SW480 (cell line): ENCODE results near the gene FBXO39.
"Not testable (repeated sequence)": the region's sequence is repeated elsewhere in the genome, so short reads cannot be mapped to it uniquely, and the experiment has no call there.

Source experiments
- DNase-seq: peaks from one replicate; pipeline ENCODE4 v3.0.0-alpha.2; 2016; ENCODE audit warnings: low spot score

FBXO39 gene

DNA sequence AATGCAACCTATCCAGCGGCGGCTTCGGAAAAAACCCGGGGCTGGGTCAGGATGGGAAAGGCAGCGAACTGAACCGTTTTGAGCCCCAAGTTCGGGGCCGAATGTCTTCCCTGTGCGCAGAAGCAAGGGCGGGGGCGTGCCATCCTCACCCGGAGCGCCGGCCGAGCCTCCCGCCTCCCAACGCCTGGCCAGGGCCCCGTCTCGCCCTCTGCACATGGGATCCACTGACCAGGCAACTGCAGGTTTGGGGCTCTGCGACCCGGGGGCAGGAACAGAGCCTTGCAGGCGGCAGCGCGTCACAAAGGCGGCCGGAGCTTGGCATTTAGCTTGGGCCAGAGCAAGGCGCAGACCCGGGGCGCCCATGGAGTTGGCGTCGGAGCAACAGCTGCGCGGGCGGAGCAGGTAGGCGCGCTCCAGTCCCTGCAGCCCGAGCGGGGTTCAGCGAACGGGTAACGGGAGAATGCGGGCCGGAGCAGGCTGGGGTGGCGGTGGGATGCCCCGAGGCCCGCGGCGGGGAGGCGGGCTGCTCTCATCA is at the start of gene FBXO39:
TSS of gene FBXO39 (plus strand) at position 345 of the 535 bp plus-strand sequence. CDS start 3,654 bp downstream, outside the sequence.
- no peak for DNase-seq

DNA sequence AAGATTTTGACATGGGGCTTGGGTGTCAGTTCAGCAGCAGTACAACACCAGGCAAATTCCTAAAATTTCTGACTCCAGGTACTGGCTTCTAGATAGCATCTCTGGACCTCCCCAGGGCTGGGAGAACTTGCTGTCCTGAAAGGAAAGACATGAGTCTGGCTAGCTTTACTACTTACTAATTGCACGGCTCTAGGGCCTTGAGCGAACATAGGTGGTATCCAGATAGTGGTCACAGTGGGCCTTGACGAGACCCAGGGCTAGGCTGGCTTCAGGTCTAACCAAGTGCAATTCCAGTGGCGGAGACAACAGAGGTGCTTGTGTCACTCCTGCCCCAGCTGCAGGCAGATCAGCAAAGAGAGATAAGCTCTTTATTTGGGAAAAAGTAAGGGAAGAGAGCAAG is 46.5 kb upstream of the FBXO39 start:
- no peak for DNase-seq

DNA sequence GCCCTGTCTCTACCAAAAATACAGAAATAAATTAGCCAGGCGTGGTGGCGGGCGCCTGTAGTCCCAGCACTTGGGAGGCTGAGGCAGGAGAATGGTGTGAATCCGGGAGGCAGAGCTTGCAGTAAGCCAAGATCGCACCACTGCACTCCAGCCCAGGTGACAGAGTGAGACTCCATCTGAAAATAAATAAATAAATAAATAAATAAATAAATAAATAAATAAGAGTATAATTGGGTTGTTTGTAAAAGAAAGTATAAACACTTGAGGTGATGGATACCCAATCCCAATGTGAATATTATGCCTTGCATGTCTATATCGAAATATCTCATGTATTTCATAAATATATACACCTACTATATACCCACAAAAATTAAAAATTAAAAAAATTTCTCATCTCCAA is 29.4 kb upstream of the FBXO39 start:
- DNase-seq, result not testable (repeated sequence)

DNA sequence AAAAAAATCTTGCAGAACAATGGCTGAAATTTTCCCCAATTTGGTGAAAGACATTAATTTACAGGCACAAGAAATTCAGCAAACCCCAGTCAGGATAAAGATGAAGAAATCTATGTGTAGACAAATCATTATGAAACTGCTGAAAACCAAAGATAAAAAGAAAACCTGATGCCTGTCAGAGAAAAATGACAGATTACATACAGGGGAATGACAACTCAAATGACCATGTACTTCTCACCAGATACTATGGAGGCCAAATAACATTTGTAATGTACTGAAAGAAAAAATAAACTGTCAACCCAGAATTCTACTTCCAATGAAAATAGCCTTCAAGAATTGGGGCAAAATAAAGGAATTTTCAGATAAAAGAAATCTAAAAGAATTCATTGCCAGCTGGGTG is 27.4 kb upstream of the FBXO39 start:
- DNase-seq, result no peak

DNA sequence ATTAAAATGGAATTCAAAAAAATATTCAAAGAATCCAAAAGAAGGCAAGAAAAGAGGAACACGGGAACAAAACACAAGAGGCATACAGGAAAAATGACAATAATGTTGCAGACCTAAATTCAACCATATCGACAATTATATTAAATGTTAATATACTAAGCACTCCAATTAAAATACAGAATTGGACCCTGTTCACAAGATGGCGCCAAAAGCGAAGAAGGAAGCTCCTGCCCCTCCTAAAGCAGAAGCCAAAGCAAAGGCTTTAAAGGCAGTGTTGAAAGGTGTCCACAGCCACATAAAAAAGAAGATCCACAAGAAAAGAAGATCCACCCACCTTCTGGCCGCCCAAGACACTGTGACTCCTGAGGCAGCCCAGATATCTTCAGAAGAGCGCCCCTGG is 26.5 kb upstream of the FBXO39 start:
- DNase-seq, result peak; percentile 18

DNA sequence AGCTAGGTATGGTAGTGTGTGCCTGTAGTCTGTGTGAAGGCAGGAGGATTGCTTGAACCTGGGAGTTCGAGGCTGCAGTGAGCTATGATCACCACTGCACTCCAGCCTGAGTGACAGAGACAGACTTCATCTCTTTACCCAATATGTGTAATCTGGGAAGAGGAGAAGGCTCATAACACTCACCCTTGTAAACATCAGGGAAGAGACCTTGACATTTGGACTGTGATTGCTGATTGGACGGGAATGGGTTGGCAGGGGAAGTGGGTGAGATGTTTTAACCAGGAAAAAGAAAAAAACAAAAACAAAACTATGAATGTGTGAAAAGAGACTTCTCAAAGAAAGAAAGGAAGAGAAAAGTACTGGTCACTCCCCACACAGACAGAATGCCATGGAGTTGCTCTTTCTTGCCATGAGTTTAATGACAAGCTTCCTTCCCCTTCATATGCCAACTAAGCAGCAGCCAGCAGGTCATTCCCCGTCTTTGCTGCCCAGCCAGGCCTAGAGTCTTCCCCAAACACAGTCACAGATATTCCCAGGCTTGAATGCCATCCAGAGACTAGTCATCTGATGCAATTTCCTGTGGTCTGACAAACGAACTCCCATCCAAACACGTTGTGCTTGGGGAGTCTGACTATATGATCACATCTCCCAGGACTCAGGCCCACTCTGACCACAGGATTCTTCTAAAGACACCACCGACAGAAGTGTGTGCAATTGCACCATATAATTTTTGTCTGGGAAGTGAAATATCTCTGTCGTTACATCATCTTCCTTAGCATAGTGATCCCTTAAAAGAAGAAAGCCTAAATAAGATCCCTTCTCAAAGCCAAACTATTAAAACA is 23.7 kb upstream of the FBXO39 start:
- DNase-seq, result peak; percentile 99

DNA sequence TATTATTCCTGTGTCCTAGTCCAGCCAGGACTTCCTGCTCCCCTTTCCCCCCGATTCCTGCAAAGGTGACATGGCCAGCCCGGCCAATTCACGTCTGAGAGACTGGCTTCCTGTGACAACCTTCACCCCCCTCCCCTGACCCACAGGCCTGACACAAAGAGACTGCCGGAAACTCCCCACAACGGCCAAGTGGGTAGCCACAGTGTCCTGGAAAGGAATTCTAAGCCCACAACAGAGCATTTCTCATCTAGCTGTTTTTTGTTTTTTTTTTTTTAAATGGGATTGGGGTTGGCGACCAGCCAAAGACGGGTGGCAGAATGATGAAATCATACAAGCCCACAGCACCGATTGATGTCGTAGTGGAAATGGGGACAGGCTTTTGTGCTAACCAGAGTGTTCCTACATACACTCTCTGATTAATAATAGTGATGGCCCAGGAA is 23.0 kb upstream of the FBXO39 start:
- DNase-seq, result peak; percentile 99

DNA sequence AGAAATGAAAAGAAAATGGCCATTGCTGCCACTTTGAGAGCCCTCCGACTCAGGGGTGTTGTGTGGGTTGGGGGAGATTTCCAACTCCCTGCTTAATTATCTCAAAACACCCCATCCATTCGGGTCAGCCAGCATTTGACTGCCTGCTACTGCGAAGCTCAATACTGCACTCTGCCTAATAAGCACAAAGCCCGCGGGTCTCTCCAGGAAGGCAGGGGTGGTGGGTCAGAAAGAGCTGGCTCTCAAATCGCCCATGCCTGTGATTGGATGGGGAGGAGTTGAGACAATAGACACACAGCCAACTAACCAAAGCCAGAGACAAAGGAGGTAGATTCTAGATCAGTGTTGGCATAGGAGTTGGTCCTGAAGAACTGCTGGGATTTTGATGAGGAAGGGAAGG is 22.5 kb upstream of the FBXO39 start:
- DNase-seq, result peak; percentile 49

DNA sequence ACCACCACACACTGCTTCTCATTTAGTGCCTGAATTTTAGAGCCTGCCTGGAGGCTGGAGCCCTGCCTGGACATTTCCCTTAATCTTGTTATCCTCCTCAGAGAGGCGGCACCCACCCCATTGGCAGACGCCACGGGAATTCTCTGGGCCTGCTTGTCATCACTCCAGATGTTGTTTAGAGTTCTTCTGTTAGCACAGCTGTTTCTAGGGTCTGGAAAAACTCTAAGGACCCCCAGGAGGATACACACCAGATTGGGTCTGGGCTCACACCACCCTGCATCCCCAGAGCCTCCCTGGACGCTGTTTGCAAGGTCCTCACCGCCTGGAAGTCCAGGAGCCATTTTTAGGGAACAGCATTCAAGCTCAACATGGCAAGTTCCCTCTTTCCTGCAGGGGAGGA is 20.7 kb upstream of the FBXO39 start:
- DNase-seq, result no peak

DNA sequence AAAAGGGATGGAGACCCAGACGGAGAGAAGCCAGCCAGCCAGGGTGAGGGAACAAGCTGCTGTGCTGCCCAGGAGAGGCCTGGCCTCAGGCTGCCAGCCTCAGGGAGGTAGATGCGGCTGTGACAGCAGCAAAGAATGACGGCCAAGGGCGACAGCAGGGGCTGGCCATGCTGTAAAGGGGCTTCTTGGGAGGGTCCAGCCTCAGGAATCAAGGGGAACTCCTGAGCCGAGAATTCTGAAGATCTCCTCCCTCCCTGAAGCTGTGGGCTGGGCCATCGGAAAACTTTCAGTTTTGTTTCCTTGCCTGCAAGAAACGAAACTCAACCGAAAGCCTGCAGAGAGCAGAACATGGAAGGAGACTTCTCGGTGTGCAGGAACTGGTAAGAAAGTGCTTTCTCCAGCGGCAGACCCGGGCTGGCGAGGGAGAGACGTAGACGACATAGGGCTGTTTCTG is 20.3 kb upstream of the FBXO39 start, which contains the start of gene XAF1:
TSS of gene XAF1 (plus strand) at position 316 of the 454 bp plus-strand sequence. CDS start at position 349, 33 bp downstream.
- DNase-seq, result no peak

DNA sequence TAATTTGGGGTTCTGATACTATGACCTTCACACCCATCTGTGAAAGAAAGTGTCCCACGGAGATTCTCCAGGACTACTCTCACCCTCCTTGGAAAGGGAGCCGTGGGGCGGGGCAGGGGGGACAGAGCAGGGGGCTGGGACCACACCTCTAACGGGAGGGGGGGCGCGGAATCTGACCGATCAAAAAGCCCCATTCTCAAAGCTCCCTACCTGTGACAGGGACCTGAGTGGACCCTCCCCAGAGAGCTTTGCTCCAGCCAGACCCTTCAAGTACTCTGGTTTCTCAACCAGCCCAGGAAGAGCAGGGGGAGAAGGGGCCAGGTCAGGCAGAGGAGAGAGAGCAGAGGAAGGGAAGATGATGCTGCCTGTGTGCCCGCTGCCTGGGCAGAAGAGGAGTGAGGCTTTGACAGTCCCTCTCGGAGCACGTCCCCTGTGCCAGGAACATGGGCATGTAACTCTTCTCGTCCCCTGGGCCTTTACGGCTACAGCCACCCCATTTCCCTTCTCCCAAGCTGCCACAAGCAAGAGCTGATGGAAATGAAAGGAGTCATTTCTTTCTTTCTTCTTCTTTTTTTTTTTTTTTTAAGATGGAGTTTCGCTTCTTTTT is 19.5 kb upstream of the FBXO39 start:
- no peak for DNase-seq

DNA sequence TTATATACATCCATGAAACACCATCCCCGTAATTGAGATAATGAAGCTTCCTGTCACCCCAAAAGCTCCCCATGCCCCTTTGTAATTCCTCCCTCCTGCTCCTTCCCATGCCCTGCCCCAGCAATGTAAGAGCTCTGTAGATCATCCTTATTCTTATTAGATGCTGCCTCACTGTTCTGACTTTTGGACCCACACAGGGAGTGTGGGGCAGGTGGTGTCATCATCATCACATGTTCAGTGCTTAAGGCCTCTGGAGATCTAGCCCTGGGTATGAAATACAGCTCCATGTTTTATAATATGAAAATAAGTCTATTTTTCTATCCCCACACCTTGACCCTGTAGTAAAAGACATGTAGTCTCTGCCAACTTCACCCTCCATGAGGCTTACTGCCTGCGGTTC is 18.3 kb upstream of the FBXO39 start:
- DNase-seq, result no peak

DNA sequence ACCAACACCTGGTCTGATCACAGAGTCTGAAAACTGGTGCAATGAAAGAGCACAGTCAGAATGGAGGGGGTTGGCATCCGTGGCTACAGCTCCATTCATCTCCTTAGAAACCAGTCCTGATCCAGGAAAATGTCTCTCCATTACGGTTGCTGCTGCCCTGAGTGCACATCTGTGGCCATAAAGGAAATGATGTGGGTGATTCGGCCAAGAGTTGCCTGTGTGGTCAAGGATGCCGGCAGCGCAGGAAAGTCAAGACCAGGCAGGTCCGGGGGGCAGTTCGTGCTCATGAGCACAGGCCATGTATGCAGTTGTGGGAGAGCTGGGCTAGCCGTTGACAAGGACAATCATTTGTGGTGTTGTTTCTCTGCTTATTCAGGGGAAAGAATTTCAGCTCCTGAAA is 14.2 kb upstream of the FBXO39 start:
- DNase-seq, result no peak

DNA sequence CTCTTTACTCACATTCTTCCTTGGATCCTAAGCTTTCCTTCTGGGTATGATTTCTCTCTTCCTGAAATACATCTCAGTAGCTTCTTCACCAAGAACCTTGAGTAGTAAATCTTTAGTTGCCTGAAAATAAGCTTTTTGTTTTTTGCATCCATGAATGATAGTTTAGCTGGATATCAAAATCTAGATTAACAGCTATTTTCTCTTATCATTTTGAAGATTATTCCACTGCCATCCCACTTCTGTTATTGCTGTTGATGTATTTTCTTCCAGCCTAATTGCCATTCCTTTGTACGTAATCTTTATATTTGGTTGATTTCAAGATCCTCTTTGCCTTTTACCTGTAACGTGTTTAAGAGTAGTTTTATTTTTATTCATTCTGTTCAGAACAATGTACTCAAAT is 7.6 kb upstream of the FBXO39 start:
- no peak for DNase-seq

DNA sequence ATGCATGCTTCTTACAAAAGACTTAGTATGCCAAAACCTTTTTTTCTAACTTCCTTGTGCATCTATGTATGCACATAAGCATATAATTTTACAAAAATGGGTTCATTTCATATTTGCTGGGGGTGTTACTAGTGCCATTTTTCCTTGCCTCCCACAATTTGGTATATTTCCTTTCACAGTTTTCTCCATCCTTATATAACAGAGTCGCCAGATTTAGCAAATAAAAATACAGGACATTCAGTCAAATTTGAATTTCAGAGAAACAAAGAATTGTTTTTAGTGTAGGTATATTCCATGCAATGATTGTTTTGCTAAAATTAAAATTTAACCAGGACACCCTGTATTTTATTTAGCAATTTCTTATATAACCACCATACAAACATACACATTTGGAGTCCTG is 4.0 kb upstream of the FBXO39 start:
- DNase-seq, result no peak

DNA sequence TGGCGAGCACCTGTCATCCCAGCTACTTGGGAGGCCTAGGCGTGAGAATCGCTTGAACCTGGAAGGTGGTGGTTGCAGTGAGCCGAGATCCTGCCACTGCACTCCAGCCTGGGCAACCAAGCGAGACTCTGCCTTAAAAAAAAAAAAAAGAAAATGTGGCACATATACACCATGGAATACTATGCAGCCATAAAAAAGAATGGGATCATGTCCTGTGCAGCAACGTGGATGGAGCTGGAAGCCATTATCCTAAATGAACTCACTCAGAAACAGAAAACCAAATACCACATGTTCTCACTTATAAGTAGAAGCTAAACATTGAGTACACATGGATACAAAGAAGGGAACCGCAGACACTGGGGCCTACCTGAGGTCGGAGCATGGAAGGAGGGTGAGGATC is 1.1 kb upstream of the FBXO39 start:
- not testable (repeated sequence) for DNase-seq

DNA sequence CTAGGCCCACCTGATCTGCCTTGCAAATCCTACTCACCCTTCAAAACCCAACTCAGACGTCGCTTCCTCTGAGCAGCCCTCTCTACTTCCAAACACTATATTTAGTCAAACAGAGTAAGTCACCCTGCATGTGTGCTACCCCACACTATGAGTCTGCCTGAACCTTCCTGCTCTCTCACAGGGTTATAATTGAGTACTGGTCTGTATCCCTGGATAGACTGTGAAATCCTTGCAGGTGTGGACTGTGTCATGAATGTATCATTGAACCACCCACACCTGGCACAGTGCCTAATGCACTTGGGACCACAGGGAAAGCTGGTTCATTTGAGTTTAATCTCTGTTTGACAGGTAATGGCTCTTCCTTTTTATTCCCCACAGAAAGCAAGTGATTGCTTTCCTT is 3.4 kb downstream of the FBXO39 start:
- DNase-seq, result no peak

DNA sequence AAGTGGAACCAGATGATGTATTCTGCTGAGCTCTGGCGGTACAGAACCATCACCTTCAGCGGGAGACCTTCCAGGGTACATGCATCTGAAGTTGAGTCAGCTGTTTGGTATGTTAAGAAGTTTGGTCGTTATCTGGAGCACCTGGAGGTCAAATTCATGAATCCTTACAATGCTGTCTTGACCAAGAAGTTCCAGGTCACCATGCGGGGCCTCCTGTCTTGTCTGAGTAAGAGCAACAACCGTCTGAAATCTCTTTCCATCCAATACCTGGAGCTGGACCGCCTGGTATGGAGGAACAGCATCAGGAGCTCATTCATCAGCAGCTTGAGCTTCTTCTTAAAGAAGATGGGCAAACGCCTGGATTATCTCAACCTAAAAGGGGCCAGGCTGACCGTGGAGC is 4.0 kb downstream of the FBXO39 start:
- DNase-seq, result no peak

DNA sequence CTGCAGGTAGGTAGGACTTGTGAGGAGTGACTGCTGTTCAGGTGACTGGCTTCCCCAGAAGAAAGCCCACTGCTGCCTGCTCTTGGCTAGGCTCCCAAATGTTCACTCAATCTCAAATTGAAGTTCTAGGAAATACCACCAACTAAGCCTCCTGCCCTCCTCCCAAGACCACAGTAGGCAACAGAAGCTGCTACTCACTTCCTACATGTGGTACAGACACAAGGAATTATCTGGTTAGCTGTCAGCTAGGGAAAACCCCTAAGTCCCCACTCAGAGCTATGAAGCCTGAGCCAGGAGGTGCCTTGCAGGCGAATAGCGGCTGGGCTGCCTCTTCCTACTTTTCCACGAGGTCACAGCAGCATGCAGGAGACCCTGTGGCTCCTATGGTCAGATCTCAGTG is 4.9 kb downstream of the FBXO39 start:
- no peak for DNase-seq

DNA sequence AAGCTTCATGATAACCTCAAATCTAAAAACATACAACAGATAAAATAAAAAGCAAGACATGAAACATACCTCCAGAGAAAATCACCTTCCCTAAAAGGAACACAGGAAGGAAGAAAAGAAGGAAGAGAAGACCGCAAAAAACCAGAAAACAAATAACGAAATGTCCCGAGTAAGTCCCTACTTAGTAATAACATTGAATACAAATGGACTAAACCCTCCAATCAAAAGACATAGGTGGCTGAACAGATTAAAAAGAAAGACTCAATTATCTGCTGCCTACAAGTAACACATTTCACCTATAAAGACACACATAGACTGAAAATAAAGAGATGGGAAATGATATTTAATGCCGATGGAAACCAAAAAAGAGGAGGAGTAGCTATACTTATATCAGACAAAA is 6.2 kb downstream of the FBXO39 start:
- no peak for DNase-seq

DNA sequence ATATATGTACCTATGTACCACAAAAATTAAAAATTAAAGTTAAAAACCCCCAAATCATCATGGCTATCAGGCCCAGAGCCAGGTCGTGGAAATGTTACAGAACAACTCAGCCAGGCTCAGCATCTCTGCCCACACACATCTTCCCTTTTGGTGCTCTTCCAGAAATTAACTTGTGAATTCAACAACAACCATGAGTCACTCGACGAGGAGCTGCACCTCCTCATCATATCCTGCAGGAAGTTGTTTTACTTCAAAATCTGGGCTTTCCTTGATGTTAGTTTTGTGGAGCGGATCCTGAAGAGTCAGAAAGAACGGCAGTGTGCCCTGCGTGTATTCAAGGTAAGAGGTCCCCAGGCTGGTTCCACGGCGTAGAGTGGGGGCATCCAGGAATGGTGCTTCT is 10.6 kb downstream of the FBXO39 start:
- DNase-seq, result no peak

DNA sequence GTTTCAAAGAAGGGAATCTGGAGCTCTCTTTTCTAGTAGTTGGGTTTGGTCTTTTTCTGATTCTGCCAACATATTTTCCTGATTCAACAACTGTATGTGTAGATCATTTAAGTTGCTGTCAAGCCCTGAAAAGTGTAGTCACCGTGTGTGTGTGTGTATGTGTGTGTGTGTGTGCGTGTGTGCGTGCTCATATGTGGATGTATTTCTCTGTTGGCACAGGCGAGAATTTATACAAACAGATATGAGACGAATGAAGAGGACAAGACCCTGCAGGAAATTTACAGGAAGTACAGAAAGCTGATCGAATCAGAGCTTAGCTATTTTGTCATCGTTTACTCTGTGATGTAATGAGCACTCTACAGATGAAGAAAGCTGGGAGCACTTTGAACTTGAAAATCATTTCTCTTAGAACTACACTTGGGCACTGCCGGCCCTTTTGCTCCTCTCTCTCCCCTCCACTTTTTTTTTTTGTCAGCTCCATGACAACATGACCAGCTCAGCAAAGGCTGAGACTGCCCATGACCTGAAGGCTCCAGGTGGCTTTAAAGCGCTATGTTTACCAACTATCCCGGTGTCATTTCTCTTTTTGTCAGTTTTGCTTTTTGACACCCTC is 11.2 kb downstream of the FBXO39 start:
- no peak for DNase-seq

DNA sequence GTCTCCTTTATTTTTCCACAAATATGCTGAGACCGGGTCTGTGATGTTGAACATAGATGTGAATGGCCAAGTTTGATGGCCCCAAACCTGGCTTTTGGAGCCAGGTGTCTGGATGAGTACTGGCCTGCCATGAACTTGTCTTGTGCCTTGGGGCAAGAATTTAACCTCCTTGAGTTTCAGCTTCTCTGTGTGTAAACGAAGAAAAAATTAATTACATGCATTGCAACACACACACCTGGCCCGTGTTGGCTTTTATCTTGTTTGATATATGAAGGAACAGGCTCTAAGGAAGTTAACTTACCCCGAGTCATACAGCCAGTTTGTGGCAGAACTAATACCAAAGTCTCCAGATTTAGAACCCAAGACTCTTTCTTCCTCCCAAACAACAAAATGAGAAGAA is 13.1 kb downstream of the FBXO39 start:
- no peak for DNase-seq
